Mesendoderm (in vitro differentiated cells): ENCODE data around the gene WNT9A.

Experiments used
- DNase-seq: peaks from one replicate; pipeline ENCODE4 v3.0.0; 2013
- H2AK5ac ChIP-seq: 2 replicates; pipeline ENCODE4 v1.6.1; 2013; ENCODE audit warnings: low read length, inconsistent platforms
- H2BK120ac ChIP-seq: 2 replicates; pipeline ENCODE4 v1.6.1; 2013; ENCODE audit warnings: low read depth, mild to moderate bottlenecking, low read length, moderate library complexity, mixed read lengths
- H2BK15ac ChIP-seq: replicated peaks from 2 replicates; pipeline ENCODE4 v1.6.1; 2013; ENCODE audit warnings: low read depth, mild to moderate bottlenecking, moderate library complexity
- H2BK5ac ChIP-seq: 2 replicates; pipeline ENCODE4 v1.6.1; 2013; ENCODE audit warnings: low read length, inconsistent platforms
- H3K18ac ChIP-seq: 2 replicates; pipeline ENCODE4 v1.6.1; 2013; ENCODE audit warnings: mild to moderate bottlenecking, low read length, mixed read lengths
- H3K23ac ChIP-seq: one replicate; pipeline ENCODE4 v1.6.1; 2013; ENCODE audit warnings: low read length
- H3K27ac ChIP-seq: 2 replicates; pipeline ENCODE4 v1.5.1; 2013; ENCODE audit warnings: low read depth, mild to moderate bottlenecking, inconsistent platforms, low read length, moderate library complexity
- H3K27me3 ChIP-seq: 2 replicates; pipeline ENCODE4 v1.6.1; 2013; ENCODE audit warnings: low read length, control low read depth, mild to moderate bottlenecking, inconsistent platforms; ENCODE audit not compliant: insufficient read depth, poor library complexity
- H3K36me3 ChIP-seq: 2 replicates; pipeline ENCODE4 v1.6.1; 2013; ENCODE audit warnings: low read length, inconsistent platforms; ENCODE audit not compliant: control insufficient read depth, insufficient read depth
- H3K4ac ChIP-seq: one replicate; pipeline ENCODE4 v1.6.1; 2013; ENCODE audit warnings: low read depth, mild to moderate bottlenecking, low read length, moderate library complexity
- H3K4me1 ChIP-seq: 2 replicates; pipeline ENCODE4 v1.6.1; 2013; ENCODE audit warnings: low read depth, low read length, inconsistent platforms; ENCODE audit not compliant: control insufficient read depth
- H3K4me2 ChIP-seq: 2 replicates; pipeline ENCODE4 v1.6.1; 2013; ENCODE audit warnings: low read length
- H3K4me3 ChIP-seq: 2 replicates; pipeline ENCODE4 v1.5.1; 2013; ENCODE audit warnings: mild to moderate bottlenecking, low read length
- H3K56ac ChIP-seq: one replicate; pipeline ENCODE4 v1.6.1; 2013; ENCODE audit warnings: low read length
- H3K79me1 ChIP-seq: 2 replicates; pipeline ENCODE4 v1.6.1; 2013; ENCODE audit warnings: low read length, inconsistent platforms
- H3K79me2 ChIP-seq: 2 replicates; pipeline ENCODE4 v1.6.1; 2013; ENCODE audit warnings: mild to moderate bottlenecking, low read length; ENCODE audit not compliant: control insufficient read depth, insufficient read depth
- H3K9ac ChIP-seq: 2 replicates; pipeline ENCODE4 v1.6.1; 2013; ENCODE audit warnings: low read length, inconsistent platforms
- H4K5ac ChIP-seq: one replicate; pipeline ENCODE4 v1.6.1; 2013; ENCODE audit warnings: low read length
- H4K8ac ChIP-seq: one replicate; pipeline ENCODE4 v1.6.1; 2013; ENCODE audit warnings: low read depth, mild to moderate bottlenecking, control low read depth, low read length, moderate library complexity
- WGBS: extraction: QIAGEN DNeasy Blood & Tissue Kit; methylation state at CpG from one replicate; pipeline ENCODE4 v1.1.7; 2013; ENCODE audit warnings: low lambda C conversion rate, missing lambda C conversion rate; ENCODE audit not compliant: insufficient coverage; ENCODE audit errors: extremely low coverage; 5-methylcytosine and 5-hydroxymethylcytosine counted together

Gene WNT9A

DNA sequence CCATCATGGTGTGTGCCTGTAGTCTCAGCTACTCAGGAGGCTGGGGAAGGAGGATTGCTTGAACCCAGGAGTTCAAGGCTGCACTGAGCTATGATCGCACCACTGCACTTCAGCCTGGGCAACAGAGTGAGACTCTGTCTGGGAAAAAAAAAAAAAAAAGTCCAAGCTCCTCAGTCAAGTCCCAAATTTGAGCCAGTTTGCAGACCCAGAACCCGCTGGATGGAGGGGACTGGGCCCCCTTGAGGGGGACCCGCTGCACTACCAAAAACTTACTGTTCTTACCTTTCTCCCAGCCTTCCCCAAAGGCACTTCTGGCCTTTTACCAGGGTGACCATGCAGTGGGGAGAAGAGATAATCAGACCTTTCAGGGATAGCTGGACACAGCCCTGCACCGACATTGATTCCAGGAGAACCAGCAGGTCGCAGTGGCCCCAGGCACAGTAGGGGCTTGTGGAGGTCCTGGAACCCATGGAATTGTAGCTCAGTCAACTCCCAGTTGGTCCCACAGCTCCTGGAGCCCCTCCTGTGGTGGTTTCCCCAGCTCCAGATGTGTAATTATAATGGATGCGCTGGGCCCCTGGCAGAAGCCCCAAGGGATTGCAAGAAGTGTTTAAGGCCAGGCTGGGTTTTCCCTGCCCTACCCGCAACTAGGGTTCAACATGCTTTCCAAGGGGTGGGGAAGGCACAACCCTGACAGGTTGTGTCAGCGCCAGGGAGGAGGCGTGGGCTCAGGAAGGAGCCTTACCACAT lies 4.1 kb upstream of the WNT9A start:
- WGBS: no CpG with 5 or more reads among the region's 9 CpGs
- H4K5ac ChIP-seq: no peak overlapping the region
- H3K79me1 ChIP-seq: no peaks in the 10 kb centered on the region
- no peak overlapping the region for H2BK5ac ChIP-seq
- no peaks in the 10 kb centered on the region for H3K36me3 ChIP-seq
- H3K23ac ChIP-seq: no peak overlapping the region
- H3K4me3 ChIP-seq: no peak overlapping the region
- no peak overlapping the region for H3K56ac ChIP-seq
- no peaks in the 10 kb centered on the region for H3K27me3 ChIP-seq
- no peak overlapping the region for H4K8ac ChIP-seq
- no peaks in the 10 kb centered on the region for H3K79me2 ChIP-seq
- no peak overlapping the region for H2BK15ac ChIP-seq
- no peak overlapping the region for H3K4ac ChIP-seq
- no peaks in the 10 kb centered on the region for H3K4me1 ChIP-seq
- no peak overlapping the region for H3K18ac ChIP-seq
- no peak overlapping the region for H2BK120ac ChIP-seq
- DNase-seq: no peak
- no peak overlapping the region for H3K27ac ChIP-seq
- H2AK5ac ChIP-seq: no peak overlapping the region
- H3K4me2 ChIP-seq: no peak overlapping the region
- H3K9ac ChIP-seq: no peak overlapping the region

DNA sequence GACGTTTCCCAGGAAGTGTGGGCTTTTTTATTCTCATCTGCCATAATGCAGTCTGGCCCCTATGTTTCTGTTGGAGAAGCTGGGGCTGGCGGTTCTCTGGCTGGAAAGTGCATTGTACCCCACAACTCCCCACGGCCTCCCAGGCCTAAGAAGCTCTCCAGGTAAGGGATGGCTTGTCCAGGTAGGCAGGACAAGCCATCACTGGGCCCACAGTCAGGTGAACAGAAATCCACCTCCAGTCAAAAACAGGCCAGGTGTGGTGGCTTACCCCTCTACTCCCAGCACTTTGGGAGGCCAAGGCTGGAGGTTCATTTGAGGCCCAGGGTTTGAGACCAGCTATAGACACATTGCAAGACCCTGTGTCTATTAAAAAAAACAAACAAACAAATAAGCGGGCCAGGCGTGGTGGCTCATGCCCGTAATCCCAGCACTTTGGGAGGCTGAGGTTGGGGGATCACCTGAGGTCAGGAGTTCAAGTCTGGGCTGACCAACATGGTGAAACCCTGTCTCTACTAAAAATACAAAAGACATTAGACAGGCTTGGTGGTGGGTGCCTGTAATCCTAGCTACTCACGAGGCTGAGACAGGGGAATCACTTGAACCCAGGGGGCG lies 3.1 kb upstream of the WNT9A start:
- WGBS: no CpG with 5 or more reads among the region's 8 CpGs
- DNase-seq: no peak

GRCh38 chr1:227949954-227950734 lies 2.4 kb upstream of the WNT9A start:
- no peak overlapping the region for H3K4me2 ChIP-seq
- no peak overlapping the region for H2AK5ac ChIP-seq
- H3K4ac ChIP-seq: no peak overlapping the region
- WGBS: no CpG with 5 or more reads among the region's 13 CpGs
- DNase-seq: no peak
- no peak overlapping the region for H4K5ac ChIP-seq
- H3K9ac ChIP-seq: no peak overlapping the region
- H4K8ac ChIP-seq: no peak overlapping the region
- no peaks in the 10 kb centered on the region for H3K4me1 ChIP-seq
- no peaks in the 10 kb centered on the region for H3K79me1 ChIP-seq
- no peaks in the 10 kb centered on the region for H3K79me2 ChIP-seq
- H3K27me3 ChIP-seq: no peaks in the 10 kb centered on the region
- H3K27ac ChIP-seq: no peak overlapping the region
- H3K56ac ChIP-seq: no peak overlapping the region
- no peak overlapping the region for H3K18ac ChIP-seq
- no peak overlapping the region for H2BK120ac ChIP-seq
- H3K36me3 ChIP-seq: no peaks in the 10 kb centered on the region
- H3K23ac ChIP-seq: no peak overlapping the region
- H2BK5ac ChIP-seq: no peak overlapping the region
- H2BK15ac ChIP-seq: no peak overlapping the region
- no peak overlapping the region for H3K4me3 ChIP-seq

More for the DNA sequence above, 3.1 kb upstream of the WNT9A start:
- H3K4me3 ChIP-seq: no peak overlapping the region
- H2BK120ac ChIP-seq: no peak overlapping the region
- no peak overlapping the region for H4K5ac ChIP-seq
- no peaks in the 10 kb centered on the region for H3K79me1 ChIP-seq
- H3K4ac ChIP-seq: no peak overlapping the region
- H3K79me2 ChIP-seq: no peaks in the 10 kb centered on the region
- no peak overlapping the region for H2AK5ac ChIP-seq
- no peak overlapping the region for H2BK15ac ChIP-seq
- no peaks in the 10 kb centered on the region for H3K36me3 ChIP-seq
- H3K56ac ChIP-seq: no peak overlapping the region
- no peak overlapping the region for H4K8ac ChIP-seq
- no peak overlapping the region for H3K4me2 ChIP-seq
- H3K4me1 ChIP-seq: no peaks in the 10 kb centered on the region
- H2BK5ac ChIP-seq: no peak overlapping the region
- H3K27me3 ChIP-seq: no peaks in the 10 kb centered on the region
- no peak overlapping the region for H3K18ac ChIP-seq
- no peak overlapping the region for H3K23ac ChIP-seq
- H3K9ac ChIP-seq: no peak overlapping the region
- no peak overlapping the region for H3K27ac ChIP-seq

DNA sequence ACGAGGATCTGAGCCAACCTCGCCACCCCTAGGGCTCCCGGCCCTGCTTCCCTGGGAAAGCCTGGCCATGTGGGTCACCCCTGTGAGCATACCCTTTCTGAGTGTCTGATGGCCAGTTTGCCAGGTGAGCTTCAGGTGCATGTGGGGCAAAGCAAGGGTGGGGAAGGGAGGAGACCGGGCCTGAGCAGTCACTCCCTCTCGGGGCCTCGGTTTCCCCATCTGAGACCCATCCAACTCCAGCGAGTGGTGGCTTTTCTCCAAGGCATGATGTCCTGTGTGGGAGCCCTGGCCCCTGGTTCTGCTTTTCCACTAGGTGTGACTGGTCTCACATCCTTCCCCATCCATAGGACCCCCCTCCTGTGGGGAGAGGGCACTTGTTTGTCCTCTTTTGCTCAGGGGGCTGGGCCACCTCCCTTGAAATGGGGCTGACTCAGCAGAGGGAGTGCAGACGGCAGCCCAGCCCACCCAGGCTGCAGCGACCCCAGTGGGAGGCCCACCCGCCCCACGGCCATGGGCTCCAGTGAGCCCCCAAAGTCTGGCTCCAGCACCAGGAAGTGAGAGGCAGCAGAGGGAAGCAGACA lies 1.7 kb upstream of the WNT9A start:
- DNase-seq: no peak
- no CpG with 5 or more reads among the region's 11 CpGs for WGBS
- Histone ChIP-seq H2BK15ac (no peak overlapping the region), H3K56ac (no peak overlapping the region), H3K4me3 (no peak overlapping the region), H3K36me3 (no peaks in the 10 kb centered on the region), H3K79me1 (no peaks in the 10 kb centered on the region), H3K4me2 (no peak overlapping the region), H3K4me1 (no peaks in the 10 kb centered on the region), H3K4ac (no peak overlapping the region), H3K18ac (no peak overlapping the region), H3K27ac (no peak overlapping the region), H4K8ac (no peak overlapping the region), H2BK5ac (no peak overlapping the region), H3K9ac (no peak overlapping the region), H2AK5ac (no peak overlapping the region), H4K5ac (no peak overlapping the region), H3K23ac (no peak overlapping the region), H3K27me3 (no peaks in the 10 kb centered on the region), H2BK120ac (no peak overlapping the region), H3K79me2 (no peaks in the 10 kb centered on the region)

GRCh38 chr1:227948493-227949260 lies 945 bp upstream of the WNT9A start:
- no peaks in the 10 kb centered on the region for H3K36me3 ChIP-seq
- no peak overlapping the region for H2BK5ac ChIP-seq
- no peak overlapping the region for H2AK5ac ChIP-seq
- no peak overlapping the region for H3K27ac ChIP-seq
- peak overlapping the region; percentile 66 for H3K9ac ChIP-seq
- no peak overlapping the region for H4K8ac ChIP-seq
- no peak overlapping the region for H2BK120ac ChIP-seq
- no peaks in the 10 kb centered on the region for H3K79me2 ChIP-seq
- H3K4me2 ChIP-seq: peak overlapping the region; percentile 68
- H3K4me1 ChIP-seq: no peaks in the 10 kb centered on the region
- H3K79me1 ChIP-seq: no peaks in the 10 kb centered on the region
- no peak overlapping the region for H3K4ac ChIP-seq
- DNase-seq: no peak
- H4K5ac ChIP-seq: no peak overlapping the region
- no peaks in the 10 kb centered on the region for H3K27me3 ChIP-seq
- WGBS: no CpG with 5 or more reads among the region's 25 CpGs
- H3K23ac ChIP-seq: peak overlapping the region; percentile 80
- H2BK15ac ChIP-seq: no peak overlapping the region
- peak overlapping the region; percentile 85 for H3K56ac ChIP-seq
- H3K4me3 ChIP-seq: peak overlapping the region; percentile 37
- H3K18ac ChIP-seq: peak overlapping the region; percentile 31
